Hematopoietic multipotent progenitor cell treated with erythropoietin and hydrocortisone succinate and interleukin-3 and kit ligand, for 8 days (in vitro differentiated cells): Measurements from ENCODE around the gene PCDHB3.
"Not testable (repeated sequence)": the region's sequence is repeated elsewhere in the genome, so short reads cannot be mapped to it uniquely, and the experiment has no call there.

ENCODE experiments used
- DNase-seq: peaks from one replicate; pipeline ENCODE4 v3.0.0-alpha.2; 2015

The PCDHB3 gene

DNA sequence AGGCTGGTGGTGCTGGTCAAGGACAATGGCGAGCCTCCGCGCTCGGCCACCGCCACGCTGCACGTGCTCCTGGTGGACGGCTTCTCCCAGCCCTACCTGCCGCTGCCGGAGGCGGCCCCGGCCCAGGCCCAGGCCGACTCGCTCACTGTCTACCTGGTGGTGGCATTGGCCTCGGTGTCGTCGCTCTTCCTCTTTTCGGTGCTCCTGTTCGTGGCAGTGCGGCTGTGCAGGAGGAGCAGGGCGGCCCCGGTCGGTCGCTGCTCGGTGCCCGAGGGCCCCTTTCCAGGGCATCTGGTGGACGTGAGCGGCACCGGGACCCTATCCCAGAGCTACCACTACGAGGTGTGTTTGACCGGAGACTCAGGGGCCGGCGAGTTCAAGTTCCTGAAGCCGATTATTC is 37.1 kb downstream of the PCDHB3 start:
- not testable (repeated sequence) for DNase-seq

DNA sequence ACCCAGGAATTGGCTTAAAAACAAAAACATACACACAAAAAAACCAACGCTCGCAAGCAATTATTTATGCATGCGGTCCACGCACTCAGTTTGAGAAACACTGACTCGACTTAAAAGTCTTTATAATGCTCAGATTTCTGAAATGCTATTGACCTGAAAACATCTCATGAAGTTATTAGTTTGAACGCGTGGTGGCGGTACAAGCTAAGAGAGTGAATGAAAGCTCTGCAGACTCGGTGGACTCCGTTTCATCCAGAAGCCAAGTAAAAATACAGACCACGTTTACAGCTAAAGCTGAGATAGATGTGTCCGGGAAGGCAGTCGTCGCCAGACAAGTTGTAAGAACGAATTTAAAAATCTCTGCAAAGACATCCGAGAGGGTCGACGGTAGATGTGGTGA is 49.5 kb downstream of the PCDHB3 start, which contains the start of gene PCDHB6:
Gene PCDHB6, plus strand, starts transcription at position 246 of the 400 bp plus-strand sequence. CDS start 201 bp downstream, outside the sequence.
- no peak for DNase-seq

DNA sequence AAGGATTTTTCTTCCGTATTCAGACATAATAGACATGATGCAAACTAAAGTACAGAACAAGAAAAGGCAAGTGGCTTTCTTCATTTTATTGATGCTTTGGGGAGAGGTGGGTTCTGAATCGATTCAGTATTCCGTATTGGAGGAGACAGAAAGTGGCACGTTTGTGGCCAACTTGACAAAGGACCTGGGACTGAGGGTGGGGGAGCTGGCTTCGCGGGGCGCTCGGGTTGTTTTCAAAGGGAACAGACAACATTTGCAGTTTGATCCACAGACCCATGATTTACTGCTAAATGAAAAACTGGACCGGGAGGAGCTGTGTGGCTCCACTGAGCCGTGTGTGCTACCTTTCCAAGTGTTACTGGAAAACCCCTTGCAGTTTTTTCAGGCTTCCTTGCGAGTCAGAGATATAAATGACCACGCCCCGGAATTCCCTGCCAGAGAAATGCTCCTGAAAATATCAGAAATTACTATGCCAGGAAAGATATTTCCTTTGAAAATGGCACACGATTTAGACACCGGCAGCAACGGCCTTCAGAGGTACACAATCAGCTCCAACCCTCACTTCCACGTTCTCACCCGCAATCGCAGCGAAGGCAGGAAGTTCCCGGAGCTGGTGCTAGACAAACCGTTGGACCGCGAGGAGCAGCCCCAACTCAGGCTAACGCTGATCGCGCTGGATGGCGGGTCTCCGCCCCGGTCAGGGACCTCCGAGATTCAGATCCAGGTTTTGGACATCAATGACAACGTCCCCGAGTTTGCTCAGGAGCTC is 50.1 kb downstream of the PCDHB3 start:
- DNase-seq, result no peak

DNA sequence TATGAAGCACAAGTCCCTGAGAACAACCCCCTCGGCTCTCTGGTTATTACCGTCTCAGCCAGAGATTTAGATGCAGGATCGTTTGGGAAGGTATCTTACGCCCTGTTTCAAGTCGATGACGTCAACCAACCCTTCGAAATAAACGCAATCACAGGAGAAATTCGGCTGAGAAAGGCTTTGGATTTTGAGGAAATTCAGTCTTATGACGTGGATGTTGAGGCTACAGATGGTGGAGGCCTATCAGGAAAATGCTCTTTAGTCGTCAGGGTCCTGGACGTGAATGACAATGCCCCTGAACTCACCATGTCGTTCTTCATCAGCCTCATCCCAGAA is 50.7 kb downstream of the PCDHB3 start:
- no peak for DNase-seq

DNA sequence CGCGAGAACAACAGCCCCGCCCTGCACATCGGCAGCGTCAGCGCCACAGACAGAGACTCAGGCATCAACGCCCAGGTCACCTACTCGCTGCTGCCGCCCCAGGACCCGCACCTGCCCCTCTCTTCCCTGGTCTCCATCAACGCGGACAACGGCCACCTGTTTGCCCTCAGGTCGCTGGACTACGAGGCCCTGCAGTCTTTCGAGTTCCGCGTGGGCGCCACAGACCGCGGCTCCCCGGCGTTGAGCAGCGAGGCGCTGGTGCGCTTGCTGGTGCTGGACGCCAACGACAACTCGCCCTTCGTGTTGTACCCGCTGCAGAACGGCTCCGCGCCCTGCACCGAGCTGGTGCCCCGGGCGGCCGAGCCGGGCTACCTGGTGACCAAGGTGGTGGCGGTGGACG is 51.4 kb downstream of the PCDHB3 start:
- not testable (repeated sequence) for DNase-seq

DNA sequence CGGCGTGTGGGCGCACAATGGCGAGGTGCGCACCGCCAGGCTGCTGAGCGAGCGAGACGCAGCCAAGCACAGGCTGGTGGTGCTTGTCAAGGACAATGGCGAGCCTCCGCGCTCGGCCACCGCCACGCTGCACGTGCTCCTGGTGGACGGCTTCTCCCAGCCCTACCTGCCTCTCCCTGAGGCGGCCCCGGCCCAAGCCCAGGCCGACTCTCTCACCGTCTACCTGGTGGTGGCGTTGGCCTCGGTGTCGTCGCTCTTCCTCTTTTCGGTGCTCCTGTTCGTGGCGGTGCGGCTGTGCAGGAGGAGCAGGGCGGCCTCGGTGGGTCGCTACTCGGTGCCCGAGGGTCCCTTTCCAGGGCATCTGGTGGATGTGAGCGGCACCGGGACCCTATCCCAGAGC is 51.8 kb downstream of the PCDHB3 start:
- not testable (repeated sequence) for DNase-seq
